ENCODE data around the gene LGI2. TPM values are rescaled to one million over a fixed set of nuclear protein-coding genes. Genes with fewer than 3 reads are reported as not detected.

LGI2 gene
- polyA plus RNA-seq, 2 donors = 0.08 to 0.27 TPM

DNA sequence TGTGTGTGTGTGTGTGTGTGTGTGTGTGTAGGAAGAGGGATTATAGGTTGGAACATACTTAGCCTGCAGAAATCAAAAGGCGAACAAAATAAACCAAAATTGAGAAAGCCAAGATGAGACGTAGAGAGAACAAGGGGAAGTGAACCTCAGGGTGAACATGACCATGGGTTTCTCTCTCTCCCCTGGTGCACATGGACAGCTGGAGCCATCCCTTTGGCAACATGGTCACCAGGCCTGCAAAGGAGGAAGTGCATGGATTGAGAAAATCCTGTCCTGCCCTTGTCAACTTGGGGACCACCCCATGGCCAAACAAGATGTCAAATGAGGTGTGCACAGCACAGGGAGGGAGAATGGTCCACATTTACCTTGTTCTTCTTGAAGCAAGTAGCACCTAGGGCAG lies 23.1 kb downstream of the LGI2 start:
- no peak overlapping the region for H3K4me3 ChIP-seq (ENCODE audit: low read depth in 1 of 2, low read length in 2 of 2)
- no peaks in the 10 kb centered on the region for H3K27me3 ChIP-seq (ENCODE audit: control insufficient read depth in 1 of 2, insufficient read depth in 2 of 2, low read length in 2 of 2)
- no peaks in the 10 kb centered on the region for H3K4me1 ChIP-seq (ENCODE audit: control insufficient read depth in 2 of 2, insufficient read depth in 2 of 2, low read length in 1 of 2)
- no peaks in the 10 kb centered on the region for H3K36me3 ChIP-seq (ENCODE audit: control insufficient read depth in 2 of 2, insufficient read depth in 2 of 2, low read length in 1 of 2)
- WGBS, 2 donors = 86 to 88% methylated on average over 2 of the region's 2 CpGs
- H3K9me3 ChIP-seq (ENCODE audit: control insufficient read depth in 2 of 2, insufficient read depth in 1 of 2, low read depth in 1 of 2, low read length in 1 of 2) = no peaks in the 10 kb centered on the region
- H3K27ac ChIP-seq (ENCODE audit: low read depth in 2 of 2, low read length in 1 of 2) = no peak overlapping the region

DNA sequence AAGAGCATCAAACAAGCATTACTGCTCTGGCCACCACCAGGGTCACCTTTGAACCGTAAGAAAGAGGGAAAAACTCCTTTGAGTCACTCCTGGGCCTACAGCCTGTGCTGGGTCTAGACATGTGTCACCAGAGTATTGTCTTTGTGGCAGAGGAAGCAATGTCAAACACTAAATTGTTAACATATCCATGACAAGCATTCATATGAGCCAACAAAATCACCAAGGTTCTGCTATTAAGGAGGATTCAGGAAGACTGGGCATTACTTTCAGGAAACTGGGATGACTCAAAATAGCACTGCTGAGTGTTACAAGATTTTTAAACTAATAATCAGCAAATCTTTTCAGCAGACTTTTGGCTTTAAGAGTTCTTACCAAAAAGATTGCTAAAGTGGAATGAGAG lies 28.1 kb downstream of the LGI2 start:
- Histone ChIP-seq H3K4me1 (ENCODE audit: control insufficient read depth in 2 of 2, insufficient read depth in 2 of 2, low read length in 1 of 2) (no peaks in the 10 kb centered on the region), H3K9me3 (ENCODE audit: control insufficient read depth in 2 of 2, insufficient read depth in 1 of 2, low read depth in 1 of 2, low read length in 1 of 2) (no peaks in the 10 kb centered on the region), H3K27ac (ENCODE audit: low read depth in 2 of 2, low read length in 1 of 2) (peak overlapping the region in 1 of 2 donors; percentile 54), H3K27me3 (ENCODE audit: control insufficient read depth in 1 of 2, insufficient read depth in 2 of 2, low read length in 2 of 2) (no peaks in the 10 kb centered on the region), H3K36me3 (ENCODE audit: control insufficient read depth in 2 of 2, insufficient read depth in 2 of 2, low read length in 1 of 2) (no peaks in the 10 kb centered on the region), H3K4me3 (ENCODE audit: low read depth in 1 of 2, low read length in 2 of 2) (no peak overlapping the region)
- WGBS, 2 donors = 65 to 89% methylated on average over 1 of the region's 1 CpG

DNA sequence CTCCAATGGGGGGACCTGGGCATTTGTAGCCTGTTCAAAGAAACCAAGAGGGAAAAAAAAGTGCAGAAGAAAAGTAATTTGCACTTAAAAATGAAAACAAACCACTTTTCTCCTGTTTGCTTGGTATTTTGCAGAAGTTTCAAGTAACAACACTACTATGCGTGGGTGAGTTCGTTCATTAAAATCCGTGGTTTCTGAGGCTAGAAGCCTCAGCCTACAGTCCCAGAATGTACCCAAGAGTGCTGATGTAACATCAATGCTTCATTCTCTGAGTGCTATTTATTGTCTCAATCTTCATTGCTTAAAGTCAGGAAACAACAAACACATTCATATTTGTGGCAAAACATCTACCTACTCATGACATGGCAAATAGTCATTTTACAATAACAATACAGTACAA lies 29.2 kb downstream of the LGI2 start:
- no peaks in the 10 kb centered on the region for H3K36me3 ChIP-seq (ENCODE audit: control insufficient read depth in 2 of 2, insufficient read depth in 2 of 2, low read length in 1 of 2)
- H3K4me3 ChIP-seq (ENCODE audit: low read depth in 1 of 2, low read length in 2 of 2) = no peak overlapping the region
- H3K27me3 ChIP-seq (ENCODE audit: control insufficient read depth in 1 of 2, insufficient read depth in 2 of 2, low read length in 2 of 2) = no peaks in the 10 kb centered on the region
- no peaks in the 10 kb centered on the region for H3K9me3 ChIP-seq (ENCODE audit: control insufficient read depth in 2 of 2, insufficient read depth in 1 of 2, low read depth in 1 of 2, low read length in 1 of 2)
- WGBS, 2 donors = 75 to 76% methylated on average over 3 of the region's 3 CpGs
- H3K27ac ChIP-seq (ENCODE audit: low read depth in 2 of 2, low read length in 1 of 2) = no peak overlapping the region
- no peaks in the 10 kb centered on the region for H3K4me1 ChIP-seq (ENCODE audit: control insufficient read depth in 2 of 2, insufficient read depth in 2 of 2, low read length in 1 of 2)

DNA sequence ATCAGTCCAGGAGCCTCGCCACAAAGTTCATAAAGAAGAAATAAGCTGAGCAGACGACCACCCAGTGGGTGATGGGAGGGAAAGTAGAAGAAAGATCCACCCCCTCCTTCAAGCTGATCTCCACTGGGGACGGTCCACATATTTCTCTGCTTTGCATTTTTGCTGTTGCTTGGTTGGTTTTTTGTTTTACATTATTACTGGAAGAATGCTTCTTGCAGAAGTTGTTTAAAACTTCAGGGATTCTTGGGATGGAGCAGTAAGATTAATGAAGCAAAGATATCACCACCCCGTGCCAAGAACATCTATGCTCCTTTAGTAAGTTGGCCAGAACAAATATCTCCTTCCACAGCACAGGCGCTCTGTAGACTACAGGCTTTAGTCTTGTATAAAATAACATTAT lies 30.1 kb downstream of the LGI2 start:
- Histone ChIP-seq H3K9me3 (ENCODE audit: control insufficient read depth in 2 of 2, insufficient read depth in 1 of 2, low read depth in 1 of 2, low read length in 1 of 2) (no peaks in the 10 kb centered on the region), H3K27ac (ENCODE audit: low read depth in 2 of 2, low read length in 1 of 2) (no peak overlapping the region), H3K4me1 (ENCODE audit: control insufficient read depth in 2 of 2, insufficient read depth in 2 of 2, low read length in 1 of 2) (no peaks in the 10 kb centered on the region), H3K27me3 (ENCODE audit: control insufficient read depth in 1 of 2, insufficient read depth in 2 of 2, low read length in 2 of 2) (no peaks in the 10 kb centered on the region), H3K36me3 (ENCODE audit: control insufficient read depth in 2 of 2, insufficient read depth in 2 of 2, low read length in 1 of 2) (no peaks in the 10 kb centered on the region), H3K4me3 (ENCODE audit: low read depth in 1 of 2, low read length in 2 of 2) (no peak overlapping the region)
- 66 to 70% methylated on average over 5 of the region's 5 CpGs for WGBS, 2 donors

- Histone ChIP-seq H3K36me3 (ENCODE audit: control insufficient read depth in 2 of 2, insufficient read depth in 2 of 2, low read length in 1 of 2) (no peaks in the 10 kb centered on the region), H3K27me3 (ENCODE audit: control insufficient read depth in 1 of 2, insufficient read depth in 2 of 2, low read length in 2 of 2) (no peaks in the 10 kb centered on the region), H3K27ac (ENCODE audit: low read depth in 2 of 2, low read length in 1 of 2) (no peak overlapping the region), H3K4me3 (ENCODE audit: low read depth in 1 of 2, low read length in 2 of 2) (no peak overlapping the region), H3K4me1 (ENCODE audit: control insufficient read depth in 2 of 2, insufficient read depth in 2 of 2, low read length in 1 of 2) (no peaks in the 10 kb centered on the region), H3K9me3 (ENCODE audit: control insufficient read depth in 2 of 2, insufficient read depth in 1 of 2, low read depth in 1 of 2, low read length in 1 of 2) (peaks cover 0 to 2% of the 10 kb centered on the region in 2 donors)
- 34 to 36% methylated on average over 8 of the region's 8 CpGs for WGBS, 2 donors
These were observed 31.2 kb downstream of the LGI2 start for GRCh38 chr4:24999392-25000089.

- peaks cover 0 to 2% of the 10 kb centered on the region in 2 donors for H3K9me3 ChIP-seq (ENCODE audit: control insufficient read depth in 2 of 2, insufficient read depth in 1 of 2, low read depth in 1 of 2, low read length in 1 of 2)
- H3K27ac ChIP-seq (ENCODE audit: low read depth in 2 of 2, low read length in 1 of 2) = no peak overlapping the region
- no peaks in the 10 kb centered on the region for H3K4me1 ChIP-seq (ENCODE audit: control insufficient read depth in 2 of 2, insufficient read depth in 2 of 2, low read length in 1 of 2)
- H3K36me3 ChIP-seq (ENCODE audit: control insufficient read depth in 2 of 2, insufficient read depth in 2 of 2, low read length in 1 of 2) = no peaks in the 10 kb centered on the region
- H3K27me3 ChIP-seq (ENCODE audit: control insufficient read depth in 1 of 2, insufficient read depth in 2 of 2, low read length in 2 of 2) = peaks cover 0 to 4% of the 10 kb centered on the region in 2 donors
- no peak overlapping the region for H3K4me3 ChIP-seq (ENCODE audit: low read depth in 1 of 2, low read length in 2 of 2)
- WGBS, 2 donors = 47 to 55% methylated on average over 2 of the region's 2 CpGs
These were observed 35.3 kb downstream of the LGI2 start for GRCh38 chr4:24995346-24995919.

GRCh38 chr4:24993551-24994080 lies 37.1 kb downstream of the LGI2 start:
- H3K4me1 ChIP-seq (ENCODE audit: control insufficient read depth in 2 of 2, insufficient read depth in 2 of 2, low read length in 1 of 2) = no peaks in the 10 kb centered on the region
- no peak overlapping the region for H3K27ac ChIP-seq (ENCODE audit: low read depth in 2 of 2, low read length in 1 of 2)
- peaks cover 0 to 4% of the 10 kb centered on the region in 2 donors for H3K27me3 ChIP-seq (ENCODE audit: control insufficient read depth in 1 of 2, insufficient read depth in 2 of 2, low read length in 2 of 2)
- no peak overlapping the region for H3K4me3 ChIP-seq (ENCODE audit: low read depth in 1 of 2, low read length in 2 of 2)
- peaks cover 0 to 2% of the 10 kb centered on the region in 2 donors for H3K9me3 ChIP-seq (ENCODE audit: control insufficient read depth in 2 of 2, insufficient read depth in 1 of 2, low read depth in 1 of 2, low read length in 1 of 2)
- no peaks in the 10 kb centered on the region for H3K36me3 ChIP-seq (ENCODE audit: control insufficient read depth in 2 of 2, insufficient read depth in 2 of 2, low read length in 1 of 2)
- whole genome bisulfite sequencing, 2 donors = 60 to 68% methylated on average over 5 of the region's 5 CpGs

- H3K4me1 ChIP-seq (ENCODE audit: control insufficient read depth in 2 of 2, insufficient read depth in 2 of 2, low read length in 1 of 2) = no peaks in the 10 kb centered on the region
These were observed 37.8 kb downstream of the LGI2 start for GRCh38 chr4:24992968-24993367.

GRCh38 chr4:24991015-24991414 lies 39.7 kb downstream of the LGI2 start:
- Histone ChIP-seq H3K9me3 (ENCODE audit: control insufficient read depth in 2 of 2, insufficient read depth in 1 of 2, low read depth in 1 of 2, low read length in 1 of 2) (peaks cover 0 to 2% of the 10 kb centered on the region in 2 donors), H3K4me3 (ENCODE audit: low read depth in 1 of 2, low read length in 2 of 2) (no peak overlapping the region), H3K27me3 (ENCODE audit: control insufficient read depth in 1 of 2, insufficient read depth in 2 of 2, low read length in 2 of 2) (peaks cover 0 to 4% of the 10 kb centered on the region in 2 donors), H3K36me3 (ENCODE audit: control insufficient read depth in 2 of 2, insufficient read depth in 2 of 2, low read length in 1 of 2) (no peaks in the 10 kb centered on the region), H3K27ac (ENCODE audit: low read depth in 2 of 2, low read length in 1 of 2) (no peak overlapping the region), H3K4me1 (ENCODE audit: control insufficient read depth in 2 of 2, insufficient read depth in 2 of 2, low read length in 1 of 2) (no peaks in the 10 kb centered on the region)
- WGBS, 2 donors = 65 to 73% methylated on average over 3 of the region's 3 CpGs

More at GRCh38 chr4:24992968-24993367, 37.8 kb downstream of the LGI2 start:
- Histone ChIP-seq H3K9me3 (ENCODE audit: control insufficient read depth in 2 of 2, insufficient read depth in 1 of 2, low read depth in 1 of 2, low read length in 1 of 2) (peaks cover 0 to 2% of the 10 kb centered on the region in 2 donors), H3K27ac (ENCODE audit: low read depth in 2 of 2, low read length in 1 of 2) (no peak overlapping the region), H3K27me3 (ENCODE audit: control insufficient read depth in 1 of 2, insufficient read depth in 2 of 2, low read length in 2 of 2) (peaks cover 0 to 4% of the 10 kb centered on the region in 2 donors), H3K36me3 (ENCODE audit: control insufficient read depth in 2 of 2, insufficient read depth in 2 of 2, low read length in 1 of 2) (no peaks in the 10 kb centered on the region), H3K4me3 (ENCODE audit: low read depth in 1 of 2, low read length in 2 of 2) (no peak overlapping the region)
- 93 to 100% methylated on average over 1 of the region's 1 CpG for WGBS, 2 donors

DNA sequence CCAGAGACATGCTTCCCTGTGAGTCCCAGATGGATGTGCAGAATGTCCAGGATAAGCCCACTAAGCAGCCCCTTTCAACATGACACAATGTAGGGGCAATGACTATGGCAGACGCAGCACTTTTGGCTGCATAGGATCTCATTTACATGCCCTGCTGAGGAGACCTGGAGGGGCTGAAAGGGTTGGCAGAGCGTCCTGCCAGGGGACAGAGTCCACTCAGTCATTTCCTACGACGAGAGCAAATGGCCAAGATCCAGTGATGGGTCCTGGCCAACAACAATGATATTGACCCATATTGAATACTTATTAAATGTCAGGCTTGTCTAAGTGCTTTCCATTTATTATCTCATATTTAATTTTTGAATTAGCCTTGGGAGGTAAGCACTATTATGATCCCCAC lies 41.4 kb downstream of the LGI2 start:
- no peak overlapping the region for H3K4me3 ChIP-seq (ENCODE audit: low read depth in 1 of 2, low read length in 2 of 2)
- no peaks in the 10 kb centered on the region for H3K36me3 ChIP-seq (ENCODE audit: control insufficient read depth in 2 of 2, insufficient read depth in 2 of 2, low read length in 1 of 2)
- H3K4me1 ChIP-seq (ENCODE audit: control insufficient read depth in 2 of 2, insufficient read depth in 2 of 2, low read length in 1 of 2) = no peaks in the 10 kb centered on the region
- no peaks in the 10 kb centered on the region for H3K9me3 ChIP-seq (ENCODE audit: control insufficient read depth in 2 of 2, insufficient read depth in 1 of 2, low read depth in 1 of 2, low read length in 1 of 2)
- 77 to 85% methylated on average over 4 of the region's 4 CpGs for WGBS, 2 donors
- H3K27me3 ChIP-seq (ENCODE audit: control insufficient read depth in 1 of 2, insufficient read depth in 2 of 2, low read length in 2 of 2) = peaks cover 0 to 4% of the 10 kb centered on the region in 2 donors
- no peak overlapping the region for H3K27ac ChIP-seq (ENCODE audit: low read depth in 2 of 2, low read length in 1 of 2)

All from esophagus (tissue), 2 donors.